ENCODE measurements around the gene NUDT4.

The NUDT4 gene

DNA sequence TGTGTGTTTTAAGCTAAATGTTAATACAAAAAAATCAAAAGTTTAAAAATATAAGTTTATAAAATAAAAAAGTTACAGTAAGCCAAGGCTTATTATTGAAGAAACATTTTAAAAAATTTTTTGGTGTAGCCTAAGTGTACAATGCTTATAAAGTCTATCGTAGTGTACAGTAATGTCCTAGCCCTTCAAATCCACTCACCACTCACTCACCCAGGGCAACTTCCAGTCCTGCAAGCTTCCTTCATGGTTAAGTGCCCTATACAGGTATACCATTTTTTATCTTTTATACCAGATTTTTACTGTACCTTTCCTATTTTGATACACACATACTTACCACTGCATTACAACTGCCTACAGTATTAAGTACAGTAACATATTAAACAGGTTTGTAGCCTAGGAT is 52.1 kb downstream of the NUDT4 start:
- TF ChIP-seq GATA2 (IDR thresholded peaks at IDR 0.05; ENCODE audit: low read depth, low read length) (no peak), GATA3 (IDR thresholded peaks at IDR 0.05; ENCODE audit: low read depth, low read length) (no peak)

DNA sequence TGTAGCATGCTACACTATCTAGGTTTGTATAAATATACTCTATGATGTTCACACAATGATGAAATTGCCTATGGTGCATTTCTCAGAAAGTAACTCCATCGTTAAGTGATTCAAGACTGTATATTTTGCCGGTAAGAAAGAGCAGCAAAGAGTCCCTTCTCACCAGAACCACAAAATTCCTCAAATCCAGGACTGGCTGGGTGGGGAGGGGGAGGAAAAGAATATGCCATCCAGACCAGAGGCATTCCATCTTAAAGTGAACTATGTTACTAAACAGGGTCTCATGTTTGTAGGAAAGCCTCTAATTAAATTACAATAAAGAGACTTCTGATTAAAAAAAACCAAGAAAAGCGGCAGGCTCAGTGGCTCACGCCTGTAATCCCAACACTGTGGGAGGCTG is 52.6 kb downstream of the NUDT4 start:
- TF ChIP-seq GATA3 (IDR thresholded peaks at IDR 0.05; ENCODE audit: low read depth, low read length) (no peak), GATA2 (IDR thresholded peaks at IDR 0.05; ENCODE audit: low read depth, low read length) (no peak)

- TF ChIP-seq GATA3 (IDR thresholded peaks at IDR 0.05; ENCODE audit: low read depth, low read length), result no peak
- no peak for TF ChIP-seq GATA2 (IDR thresholded peaks at IDR 0.05; ENCODE audit: low read depth, low read length)
These were observed 56.6 kb downstream of the NUDT4 start for GRCh38 chr12:93434256-93434865.

DNA sequence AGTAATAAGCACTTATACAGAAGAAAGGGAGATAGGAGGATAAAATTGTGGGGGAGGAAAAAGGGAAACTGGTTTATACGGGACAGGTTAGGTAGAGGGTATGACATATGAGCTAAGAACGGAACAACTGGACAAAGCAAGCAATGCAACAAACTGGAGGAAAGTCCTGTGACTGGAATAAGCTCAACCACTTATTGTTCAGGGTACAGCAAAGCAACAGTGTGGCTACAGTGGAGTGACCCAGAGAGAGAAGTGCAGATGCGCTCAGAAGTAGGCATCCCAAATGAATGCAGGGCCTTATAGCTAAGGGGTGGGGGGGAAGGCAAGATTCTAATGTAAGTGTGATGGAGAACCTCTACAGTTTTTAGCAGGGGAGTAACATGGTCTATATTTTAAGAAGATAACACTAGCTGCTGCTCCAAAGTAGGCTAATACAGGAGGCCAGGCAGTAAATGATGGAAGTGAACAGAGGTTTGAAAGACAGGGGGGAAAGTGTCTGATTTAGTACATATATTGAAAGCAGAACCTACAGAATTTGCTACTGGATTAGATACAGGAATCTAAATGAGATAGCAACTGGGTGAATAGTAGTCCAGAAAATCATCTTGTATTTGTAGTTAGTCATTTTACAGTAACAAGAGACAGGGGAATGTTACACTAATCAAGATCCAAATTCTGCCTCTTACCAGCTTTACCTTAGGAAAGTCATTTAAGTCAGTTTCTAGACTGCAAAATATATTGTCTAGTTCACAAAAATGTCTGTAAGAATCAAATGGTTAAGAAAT is 60.7 kb downstream of the NUDT4 start:
- TF ChIP-seq GATA2 (IDR thresholded peaks at IDR 0.05; ENCODE audit: low read depth, low read length) (no peak), GATA3 (IDR thresholded peaks at IDR 0.05; ENCODE audit: low read depth, low read length) (no peak)

GRCh38 chr12:93440043-93440835 is 62.5 kb downstream of the NUDT4 start:
- no peak for TF ChIP-seq GATA2 (IDR thresholded peaks at IDR 0.05; ENCODE audit: low read depth, low read length)
- no peak for TF ChIP-seq GATA3 (IDR thresholded peaks at IDR 0.05; ENCODE audit: low read depth, low read length)

- TF ChIP-seq GATA3 (IDR thresholded peaks at IDR 0.05; ENCODE audit: low read depth, low read length) (no peak), GATA2 (IDR thresholded peaks at IDR 0.05; ENCODE audit: low read depth, low read length) (no peak)
These were observed 63.4 kb downstream of the NUDT4 start for GRCh38 chr12:93441081-93441616.

DNA sequence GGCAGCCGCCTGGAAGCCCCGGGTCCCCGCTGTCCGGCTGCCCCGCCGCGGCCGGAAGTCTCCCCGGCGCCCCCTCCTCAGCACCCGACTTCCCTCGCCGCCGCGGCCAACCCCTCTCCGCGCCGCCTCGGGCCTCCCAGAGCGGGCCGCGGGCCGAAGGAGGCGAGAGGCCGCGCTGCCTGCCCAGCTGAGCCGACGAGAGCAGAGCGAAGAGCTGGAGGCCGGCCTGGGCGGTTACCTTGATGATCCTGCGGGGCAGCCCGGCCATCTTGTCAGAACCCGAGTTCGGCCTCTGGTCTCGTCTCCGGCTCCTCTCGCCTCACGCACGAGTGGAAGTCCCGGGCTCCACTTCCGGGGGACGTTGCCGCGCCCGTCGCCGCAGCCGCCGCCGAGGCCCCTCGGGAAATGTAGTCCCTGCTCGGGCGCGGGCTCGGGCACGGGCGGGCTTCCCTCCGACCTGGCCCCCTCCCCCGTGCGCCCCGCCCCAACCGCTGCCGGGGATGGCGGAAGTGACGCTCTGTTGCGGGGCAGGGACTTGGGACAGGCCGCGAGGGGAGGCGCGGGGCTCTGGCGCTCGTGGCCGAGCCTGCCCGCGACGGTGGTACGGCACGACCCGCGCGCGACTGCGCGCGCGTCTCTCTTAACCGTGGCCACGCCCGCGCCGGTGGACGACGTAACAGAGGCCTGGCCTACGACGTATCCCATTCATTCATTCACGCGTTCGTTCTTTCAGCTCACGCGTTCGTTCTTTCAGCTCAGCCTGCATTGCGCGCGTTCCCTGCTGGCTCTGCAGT is 64.1 kb downstream of the NUDT4 start, which contains the start of gene UBE2N:
Gene UBE2N, minus strand, starts transcription at position 331 of the 794 bp plus-strand sequence. Its CDS starts 63 bp downstream, at position 268.
- no peak for TF ChIP-seq GATA3 (IDR thresholded peaks at IDR 0.05; ENCODE audit: low read depth, low read length)

DNA sequence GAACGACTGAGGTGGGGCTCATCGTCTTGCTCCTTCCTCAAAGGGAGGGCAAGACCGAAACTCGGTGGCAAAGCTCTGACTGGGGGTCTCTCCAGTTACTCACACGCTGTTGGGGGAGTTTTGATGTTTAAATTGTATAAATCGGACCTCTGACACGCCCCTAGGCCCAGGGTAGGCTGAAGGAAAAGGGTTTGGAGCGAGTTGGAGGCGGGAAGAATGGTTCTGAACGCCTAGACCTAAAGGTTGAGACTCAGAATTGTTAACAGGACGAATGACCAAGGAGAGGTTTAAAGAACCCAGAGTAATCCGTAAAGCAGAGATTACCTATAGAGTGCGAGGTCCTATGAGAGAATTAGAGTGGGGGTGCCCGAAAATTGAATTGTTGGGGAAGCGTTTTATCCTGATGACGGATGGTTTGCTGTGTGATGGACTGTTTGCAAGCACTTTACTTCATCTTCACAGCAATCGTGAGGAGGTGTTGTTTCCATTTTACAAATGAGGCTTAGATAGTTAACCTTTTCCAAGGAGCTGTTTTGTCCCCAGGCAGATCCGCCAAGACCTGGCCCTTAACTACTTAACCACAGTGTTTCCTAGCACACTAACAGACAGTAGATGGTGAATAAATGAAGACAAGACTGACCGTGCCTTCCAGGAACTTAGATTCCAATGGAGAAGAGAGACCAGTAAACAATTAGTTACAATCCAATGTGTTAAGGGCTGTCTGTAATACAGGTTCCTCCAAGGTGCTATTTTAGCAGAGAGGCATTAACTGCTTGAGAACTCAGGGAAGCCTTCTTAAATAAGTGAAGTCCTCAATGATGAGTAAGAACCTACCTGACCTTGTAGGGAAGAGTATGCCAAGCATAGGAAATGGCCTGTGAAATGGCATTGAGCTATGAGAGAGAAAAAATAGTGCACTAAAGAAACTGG is 65.0 kb downstream of the NUDT4 start:
- TF ChIP-seq GATA3 (IDR thresholded peaks at IDR 0.05; ENCODE audit: low read depth, low read length) (no peak), GATA2 (IDR thresholded peaks at IDR 0.05; ENCODE audit: low read depth, low read length) (no peak)

GRCh38 chr12:93443576-93443975 is 65.9 kb downstream of the NUDT4 start:
- TF ChIP-seq GATA2 (IDR thresholded peaks at IDR 0.05; ENCODE audit: low read depth, low read length), result no peak

DNA sequence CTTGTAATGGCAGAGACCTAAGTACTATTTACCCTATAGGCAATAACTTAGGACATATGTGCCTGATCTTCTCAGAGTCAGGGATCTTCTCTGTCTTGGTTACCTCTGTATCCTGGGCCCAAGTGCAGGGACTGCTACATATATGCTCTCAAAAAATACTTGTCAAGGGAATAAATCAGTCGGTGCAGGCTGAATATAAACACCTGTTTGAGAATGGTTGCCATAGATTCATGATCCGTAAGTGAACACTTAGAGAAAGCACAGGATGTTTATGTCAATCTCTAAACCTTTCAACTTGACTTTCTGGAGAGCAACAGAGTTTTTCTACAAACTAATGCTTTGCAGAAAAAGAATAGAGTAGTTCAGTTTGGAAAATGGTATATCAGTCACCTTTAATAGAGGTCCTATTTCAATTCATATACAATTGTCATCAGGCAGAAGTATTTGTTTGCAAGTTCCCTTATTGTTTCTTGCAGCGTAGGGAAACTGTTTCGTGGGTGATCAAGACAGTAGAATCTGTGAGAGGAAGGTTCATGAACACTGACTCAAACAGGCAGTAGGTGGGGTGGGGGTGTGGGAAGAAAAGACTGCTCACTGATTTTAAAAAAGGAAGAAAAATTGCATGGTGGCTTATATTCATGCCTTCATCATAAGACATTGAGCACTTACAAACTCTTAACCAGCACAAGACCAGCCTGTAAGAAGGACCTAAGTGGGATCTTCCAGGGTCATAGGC is 70.0 kb downstream of the NUDT4 start:
- no peak for TF ChIP-seq GATA2 (IDR thresholded peaks at IDR 0.05; ENCODE audit: low read depth, low read length)

- TF ChIP-seq GATA3 (IDR thresholded peaks at IDR 0.05; ENCODE audit: low read depth, low read length), result no peak
- no peak for TF ChIP-seq GATA2 (IDR thresholded peaks at IDR 0.05; ENCODE audit: low read depth, low read length)
These were observed 71.1 kb downstream of the NUDT4 start for GRCh38 chr12:93448796-93449195.

- no peak for TF ChIP-seq GATA2 (IDR thresholded peaks at IDR 0.05; ENCODE audit: low read depth, low read length)
- TF ChIP-seq GATA3 (IDR thresholded peaks at IDR 0.05; ENCODE audit: low read depth, low read length), result no peak
These were observed 71.6 kb downstream of the NUDT4 start for GRCh38 chr12:93449277-93449676.
